NCI-H128 (cell line): ENCODE results near the gene RIMKLA.

ENCODE experiments used
- DNase-seq: peaks from one replicate; lab custom pipeline; 2025; ENCODE audit not compliant: unreplicated experiment; lab: John Stamatoyannopoulos, UW

The RIMKLA gene, protein sequence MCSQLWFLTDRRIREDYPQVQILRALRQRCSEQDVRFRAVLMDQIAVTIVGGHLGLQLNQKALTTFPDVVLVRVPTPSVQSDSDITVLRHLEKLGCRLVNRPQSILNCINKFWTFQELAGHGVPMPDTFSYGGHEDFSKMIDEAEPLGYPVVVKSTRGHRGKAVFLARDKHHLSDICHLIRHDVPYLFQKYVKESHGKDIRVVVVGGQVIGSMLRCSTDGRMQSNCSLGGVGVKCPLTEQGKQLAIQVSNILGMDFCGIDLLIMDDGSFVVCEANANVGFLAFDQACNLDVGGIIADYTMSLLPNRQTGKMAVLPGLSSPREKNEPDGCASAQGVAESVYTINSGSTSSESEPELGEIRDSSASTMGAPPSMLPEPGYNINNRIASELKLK

DNA sequence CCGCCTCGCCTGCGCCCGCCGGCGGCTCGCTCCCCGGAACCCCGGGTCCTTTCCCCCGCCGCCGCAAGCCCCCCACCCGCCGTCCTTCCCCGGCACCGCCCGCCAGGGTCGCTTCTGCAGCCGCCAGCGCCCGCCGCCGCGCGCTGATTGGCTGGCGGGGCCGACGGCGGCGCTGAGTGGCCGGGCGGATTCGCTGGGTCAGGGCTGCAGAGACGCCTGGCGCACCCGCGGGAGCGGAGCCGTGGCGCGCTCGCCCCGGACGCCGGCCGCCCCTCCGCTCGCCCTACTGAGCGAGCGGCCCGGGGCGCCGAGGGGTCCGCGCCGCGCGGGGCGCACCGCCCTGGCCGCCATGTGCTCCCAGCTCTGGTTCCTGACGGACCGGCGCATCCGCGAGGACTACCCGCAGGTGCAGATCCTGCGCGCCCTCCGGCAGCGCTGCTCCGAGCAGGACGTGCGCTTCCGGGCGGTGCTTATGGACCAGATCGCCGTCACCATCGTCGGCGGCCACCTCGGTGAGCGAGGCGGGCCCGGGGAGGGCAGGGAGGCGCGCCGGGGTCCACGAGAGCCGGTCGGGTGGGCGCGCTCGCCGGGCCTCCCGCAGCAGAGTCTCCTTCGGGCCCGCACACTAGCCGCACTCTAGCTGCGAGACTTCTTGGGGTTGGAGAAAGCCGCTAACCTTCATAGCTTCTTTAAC, at the start of gene RIMKLA:
Gene RIMKLA, plus strand, starts transcription at position 207 of the 694 bp plus-strand sequence. Its CDS starts 143 bp downstream, at position 350.
- DNase-seq = peak; percentile 75

DNA sequence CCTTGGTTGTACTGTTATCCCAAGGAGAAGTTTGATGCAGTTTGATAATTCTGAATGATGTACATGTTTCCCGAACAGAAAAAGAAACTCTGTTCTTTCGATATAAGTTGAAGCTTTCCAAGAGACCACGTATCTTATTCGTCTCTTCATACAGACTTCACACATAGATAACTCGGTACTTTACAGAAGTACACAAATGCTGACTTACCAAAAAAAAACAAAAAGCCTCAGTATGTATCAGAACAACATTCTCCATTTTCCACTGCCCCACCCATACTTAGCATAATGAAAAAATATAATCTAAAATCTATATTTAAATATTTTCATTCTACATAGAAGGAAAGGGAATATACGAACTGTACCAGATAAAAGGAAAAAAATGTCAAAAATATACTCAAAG, 47.7 kb upstream of the RIMKLA start:
- DNase-seq = no peak

DNA sequence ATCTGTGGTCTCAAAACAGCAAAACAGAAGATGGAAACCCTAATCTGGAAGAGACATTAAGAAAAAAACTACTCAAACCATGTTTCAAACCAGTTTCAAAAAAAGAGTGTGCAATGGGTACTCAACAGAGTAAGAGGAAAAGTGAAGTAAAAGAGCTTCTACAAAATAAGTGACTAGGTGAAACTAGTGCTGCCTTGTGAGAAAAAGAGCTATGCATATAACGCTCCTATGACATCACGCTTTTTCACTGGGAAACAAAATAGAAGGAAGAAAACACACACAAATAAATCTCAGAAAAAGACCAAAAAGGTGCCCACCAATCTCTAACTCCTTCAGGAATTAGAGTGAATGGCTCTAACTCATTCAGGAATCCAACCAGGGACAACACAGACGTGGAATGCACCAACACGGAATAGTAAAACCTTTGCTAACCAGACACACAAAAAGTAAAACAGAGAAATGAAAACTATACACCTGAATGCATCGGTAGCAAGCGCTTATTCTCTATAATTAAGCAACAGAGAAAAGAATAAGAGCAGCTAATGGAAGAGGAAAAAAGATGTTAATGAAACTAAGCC, 46.8 kb upstream of the RIMKLA start:
- DNase-seq = no peak

DNA sequence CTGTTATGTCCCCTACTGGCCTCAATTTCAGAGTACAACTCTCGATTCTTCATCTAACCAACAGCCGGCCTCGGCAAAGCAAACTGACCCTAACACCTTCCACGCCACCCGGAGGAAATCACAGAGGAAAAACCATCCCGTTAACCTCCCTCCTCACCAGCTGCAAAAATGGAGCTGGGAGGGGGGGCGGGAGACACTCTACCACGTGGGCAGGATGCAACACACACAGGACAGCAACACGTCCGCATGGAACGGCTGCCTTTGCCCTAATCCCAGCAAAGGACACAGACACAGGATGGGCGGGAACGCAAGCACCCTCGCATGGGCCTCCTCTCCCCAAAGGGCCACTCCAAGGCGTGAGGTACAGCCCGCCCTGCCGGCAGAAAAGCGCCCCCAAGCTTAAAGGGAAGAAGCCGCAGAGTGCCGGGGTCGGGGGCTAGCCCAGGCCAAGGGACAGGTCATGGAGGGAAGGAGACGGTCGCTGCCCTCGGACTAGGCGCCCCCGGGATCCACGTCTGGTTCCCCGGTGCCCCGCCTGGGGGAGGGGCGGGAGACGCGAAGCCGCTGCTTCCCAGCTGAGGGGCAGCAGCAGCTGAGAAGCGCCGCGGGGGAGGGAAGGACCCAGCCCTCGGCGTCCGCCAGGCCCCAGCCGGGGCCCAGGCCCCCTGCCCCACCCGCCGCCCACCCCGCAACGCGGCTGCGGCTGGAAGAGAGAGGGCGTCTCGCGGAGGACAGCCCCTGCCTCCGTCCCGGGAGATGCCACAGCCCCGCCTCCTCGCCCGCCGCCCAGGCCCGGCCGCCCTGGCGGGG, 46.1 kb upstream of the RIMKLA start:
- DNase-seq = no peak

DNA sequence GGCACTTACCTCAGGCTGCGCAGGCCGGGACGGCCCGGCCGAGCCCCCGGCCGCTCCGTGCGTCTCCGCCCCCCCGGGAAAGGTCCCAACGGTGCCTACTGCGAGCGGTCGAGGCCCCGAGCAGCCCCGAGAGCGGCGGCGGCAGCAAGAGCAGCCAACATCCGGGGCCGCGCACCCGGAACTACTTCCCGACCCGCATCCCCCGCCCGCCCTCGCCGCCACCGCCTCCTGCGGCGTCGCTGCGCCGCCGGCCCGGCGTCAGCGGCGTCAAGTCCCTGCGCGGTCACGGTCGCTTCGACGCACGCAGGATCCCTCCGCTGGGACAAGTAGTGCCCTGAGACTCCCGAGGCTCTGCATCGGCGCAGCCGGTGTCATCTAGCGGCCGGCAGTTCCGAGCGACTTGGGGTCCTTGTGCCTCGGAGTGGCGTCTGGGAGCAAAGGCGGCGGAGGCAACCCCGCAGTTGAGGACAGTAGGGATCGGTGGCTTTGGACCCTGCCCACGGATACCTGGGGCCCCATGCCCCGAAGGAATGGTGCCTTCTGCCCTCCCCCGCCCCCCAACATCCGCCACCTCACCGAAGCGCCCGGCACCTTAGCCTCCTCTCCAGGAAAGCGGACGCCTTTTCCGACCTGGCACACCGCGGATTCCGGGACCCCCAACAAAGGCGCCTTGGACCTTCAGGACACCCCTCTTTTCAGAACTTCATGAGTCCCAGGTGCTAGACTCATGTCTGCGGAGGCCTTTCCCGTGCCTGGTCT, 45.4 kb upstream of the RIMKLA start, which contains the start of gene FOXJ3:
Gene FOXJ3, minus strand, starts transcription at position 186 of the 759 bp plus-strand sequence. CDS start 24,142 bp downstream, outside the sequence.
- DNase-seq = peak; percentile 95

DNA sequence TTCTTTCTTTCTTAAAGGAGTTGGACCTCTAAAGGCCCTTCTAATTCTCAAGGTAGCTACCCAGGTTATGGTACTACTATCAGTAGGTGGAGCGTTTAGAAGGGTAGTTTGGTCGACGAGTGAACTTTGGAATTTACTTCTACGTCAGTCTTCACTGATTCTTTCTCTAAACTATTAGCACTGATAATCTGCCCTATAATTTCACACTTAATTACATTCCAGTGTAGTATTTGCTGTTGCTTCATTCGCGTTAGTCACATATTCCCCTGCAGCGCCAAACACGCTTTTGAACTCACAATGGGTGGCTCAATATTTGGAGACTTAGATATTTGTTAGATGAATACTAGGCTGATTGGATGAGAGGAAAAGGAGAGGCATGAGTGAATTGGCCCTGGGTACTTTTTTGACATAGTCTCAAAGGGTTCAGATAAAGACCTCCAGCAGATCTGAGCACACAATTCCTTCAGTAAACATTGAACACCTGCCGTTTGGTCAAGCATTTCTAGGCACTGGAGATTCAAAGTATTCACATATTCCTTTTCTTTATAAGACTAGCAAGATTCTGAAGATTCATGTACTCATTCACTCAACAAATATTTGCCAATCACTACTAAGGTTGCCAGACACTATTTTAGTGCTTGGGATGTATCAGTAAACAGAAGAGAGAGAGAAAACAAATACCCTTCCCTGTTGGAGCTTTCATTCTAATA, 44.6 kb upstream of the RIMKLA start:
- DNase-seq = no peak

DNA sequence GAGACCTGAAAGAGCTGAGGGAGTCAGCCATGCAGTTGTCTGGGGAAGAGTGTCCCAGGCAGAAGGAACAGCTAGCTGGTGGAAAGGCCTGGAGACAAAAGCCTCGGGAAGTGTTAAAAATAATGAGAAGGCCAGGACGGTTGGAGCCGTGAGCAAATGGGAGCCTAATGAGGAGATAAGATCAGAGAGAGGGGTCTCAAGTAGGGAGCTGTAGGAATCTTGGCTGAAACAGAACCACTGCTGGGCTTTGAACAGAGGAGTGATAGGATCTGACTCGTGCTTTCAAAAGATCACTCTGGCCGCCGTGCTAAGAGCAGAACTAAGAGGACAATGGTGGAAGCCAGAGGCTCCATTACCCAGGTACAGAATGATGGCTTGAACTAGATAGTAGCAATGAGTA, 43.6 kb upstream of the RIMKLA start:
- DNase-seq = no peak

DNA sequence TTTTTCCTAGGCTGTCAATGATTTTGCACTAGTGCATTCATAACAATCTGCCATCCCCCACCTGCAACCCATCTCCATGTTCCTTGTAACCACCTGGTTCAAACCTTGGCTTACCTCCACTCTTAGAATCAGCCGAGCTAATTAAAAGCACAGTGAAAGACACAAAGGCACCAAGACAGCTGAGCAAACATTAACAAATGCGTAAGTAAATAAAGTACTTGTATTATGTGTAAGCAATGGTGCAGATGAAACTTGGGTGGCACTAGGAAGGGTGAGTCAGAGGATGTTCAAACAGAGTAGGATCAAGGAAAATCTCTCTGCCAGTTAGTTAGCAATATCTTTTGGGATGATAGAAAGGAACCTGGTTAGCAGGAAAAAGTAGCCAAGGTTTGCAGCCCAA, 40.5 kb upstream of the RIMKLA start:
- peak; percentile 90 for DNase-seq

DNA sequence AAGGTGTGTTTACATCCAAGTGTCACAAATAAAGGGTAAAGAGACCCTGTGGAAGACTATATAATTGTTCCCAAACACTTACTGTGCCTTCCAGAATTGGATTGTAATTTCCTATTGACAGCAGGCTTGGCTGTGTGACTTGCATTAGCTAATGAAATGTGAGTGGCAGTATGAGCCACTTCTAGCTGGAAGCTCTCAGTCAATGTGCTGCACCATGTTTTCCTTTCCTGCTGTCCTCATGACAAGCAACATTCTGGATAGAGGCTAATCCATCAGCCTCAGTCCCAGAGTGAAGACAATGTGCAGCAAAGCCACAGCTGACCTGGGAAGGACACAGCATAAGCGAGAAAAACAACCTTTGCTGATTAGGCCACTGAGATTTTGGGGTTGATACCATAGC, 39.7 kb upstream of the RIMKLA start:
- peak; percentile 67 for DNase-seq

DNA sequence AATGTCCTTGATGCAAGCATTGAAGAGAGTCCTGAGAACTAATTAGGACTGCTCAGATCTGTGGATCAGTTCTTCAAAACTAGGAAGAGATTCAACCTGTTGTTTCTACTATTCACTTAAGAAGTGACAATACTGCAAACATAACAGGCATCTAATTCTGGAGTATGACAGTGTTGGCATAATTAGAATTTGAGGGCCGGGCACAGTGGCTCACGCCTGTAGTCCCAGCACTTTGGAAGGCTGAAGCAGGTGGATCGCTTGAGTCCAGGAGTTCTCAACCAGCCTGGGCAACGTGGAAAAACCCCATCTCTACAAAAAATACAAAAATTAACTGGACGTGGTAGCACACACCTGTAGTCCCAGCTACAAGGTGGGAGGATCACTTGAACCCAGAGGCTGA, 37.5 kb upstream of the RIMKLA start:
- DNase-seq = no peak

DNA sequence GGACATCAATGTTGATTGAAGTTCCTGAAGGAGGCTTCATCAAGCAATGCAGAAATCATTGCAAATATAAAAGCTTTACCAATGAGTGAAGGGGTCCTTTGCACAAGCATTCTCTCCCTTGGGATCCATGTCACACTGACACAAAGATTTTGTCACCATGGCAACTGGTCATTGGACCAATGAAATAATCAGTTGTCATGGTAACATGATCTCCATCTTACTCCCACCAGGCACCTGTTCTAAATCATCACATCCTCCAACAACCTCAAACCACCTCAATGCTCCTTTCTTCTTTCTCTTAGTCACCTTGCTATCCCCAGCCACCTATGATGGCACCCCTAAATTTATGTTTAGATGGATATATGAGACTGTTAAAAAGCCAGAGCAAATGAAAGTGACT, 32.1 kb upstream of the RIMKLA start:
- no peak for DNase-seq

DNA sequence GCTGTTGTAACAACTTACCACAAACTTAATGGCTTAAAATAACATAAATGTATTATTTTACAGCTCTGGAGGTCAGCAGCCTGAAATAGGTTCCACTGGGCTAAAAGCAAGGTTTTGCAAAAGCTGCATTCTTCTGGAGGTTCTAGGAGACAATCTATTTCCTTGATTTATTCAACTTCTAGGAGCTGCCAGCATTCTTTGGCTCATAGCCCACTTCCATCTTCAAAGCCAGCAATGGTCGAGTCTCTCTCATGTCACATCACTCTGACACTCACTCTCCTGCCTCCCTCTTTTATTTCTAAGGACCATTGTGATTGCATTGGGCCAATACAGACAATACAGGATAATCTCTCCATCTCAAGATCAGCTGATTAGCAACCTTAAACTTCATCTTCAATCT, 30.5 kb upstream of the RIMKLA start:
- DNase-seq = no peak

DNA sequence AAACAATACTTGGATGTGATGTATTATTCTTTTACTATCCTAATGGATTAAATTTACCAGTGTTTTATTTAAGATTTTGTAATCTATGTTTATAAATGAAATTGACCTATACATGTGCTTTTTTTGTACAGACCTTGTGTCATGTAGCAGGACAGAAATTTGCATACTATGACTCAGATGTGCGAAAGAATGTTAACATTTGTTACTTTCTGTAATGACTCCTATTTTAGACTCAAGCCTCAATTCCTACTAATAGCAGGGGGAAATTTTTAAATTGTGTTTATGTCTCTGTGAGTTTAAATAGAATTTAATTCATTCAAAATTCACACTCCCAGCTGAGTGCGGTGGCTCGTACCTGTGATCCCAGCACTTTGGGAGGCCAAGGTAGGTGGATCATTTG, 21.8 kb upstream of the RIMKLA start:
- no peak for DNase-seq

DNA sequence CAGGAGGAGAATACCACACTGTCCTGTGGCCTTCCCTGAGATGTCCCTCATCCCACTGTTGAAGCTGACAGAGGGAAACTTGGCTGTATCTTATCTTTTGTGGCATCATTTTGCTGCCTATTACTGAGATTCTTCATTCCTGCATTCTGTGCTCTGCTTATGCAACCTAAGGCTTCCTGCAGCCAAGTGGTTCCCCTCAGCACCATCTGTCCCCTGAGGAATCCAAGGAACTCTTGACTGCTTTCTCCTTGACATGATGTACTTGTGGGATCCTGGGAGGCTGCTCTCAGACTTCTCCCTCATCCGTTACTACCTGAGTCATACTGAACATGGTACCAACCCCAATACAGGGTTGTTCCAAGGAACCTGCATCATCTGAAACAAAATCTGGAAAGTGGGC, 21.1 kb upstream of the RIMKLA start:
- no peak for DNase-seq

DNA sequence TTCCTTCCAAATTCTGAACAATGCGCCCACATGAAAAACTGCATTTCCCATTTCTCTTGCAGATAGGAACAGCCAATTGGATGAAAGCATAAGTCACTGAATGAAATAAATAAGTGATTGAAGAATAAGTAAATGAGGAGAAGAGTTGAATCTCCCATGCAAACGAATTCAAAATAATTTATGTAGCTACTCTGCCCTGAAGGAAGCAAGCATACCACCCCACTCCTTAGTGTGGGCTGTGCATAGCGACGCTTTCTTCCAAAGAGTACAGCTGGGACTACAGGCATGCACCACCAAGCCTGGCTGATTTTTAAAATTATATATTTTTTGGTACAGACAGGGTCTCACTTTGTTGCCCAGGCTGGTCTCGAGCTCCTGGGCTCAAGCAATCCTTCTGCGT, 16.5 kb upstream of the RIMKLA start:
- no peak for DNase-seq

DNA sequence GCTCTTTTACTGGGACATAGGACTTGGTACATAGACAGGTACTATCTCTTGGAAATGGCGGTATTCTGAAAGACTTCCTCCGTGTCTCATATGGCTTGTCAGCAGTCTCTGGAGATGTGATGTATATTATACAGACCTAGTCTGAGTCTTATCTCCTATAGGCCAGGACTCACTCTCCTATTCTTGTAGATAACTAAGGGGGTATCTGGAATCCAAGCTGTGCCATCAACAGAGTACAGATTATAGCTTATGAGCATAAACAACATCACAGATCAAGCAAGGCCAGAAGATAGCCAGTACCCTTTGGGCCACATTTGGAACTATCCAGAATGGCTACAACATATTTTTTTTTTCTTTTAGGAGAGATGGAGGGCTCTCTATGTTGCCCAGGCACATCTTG, 16.1 kb upstream of the RIMKLA start:
- no peak for DNase-seq

DNA sequence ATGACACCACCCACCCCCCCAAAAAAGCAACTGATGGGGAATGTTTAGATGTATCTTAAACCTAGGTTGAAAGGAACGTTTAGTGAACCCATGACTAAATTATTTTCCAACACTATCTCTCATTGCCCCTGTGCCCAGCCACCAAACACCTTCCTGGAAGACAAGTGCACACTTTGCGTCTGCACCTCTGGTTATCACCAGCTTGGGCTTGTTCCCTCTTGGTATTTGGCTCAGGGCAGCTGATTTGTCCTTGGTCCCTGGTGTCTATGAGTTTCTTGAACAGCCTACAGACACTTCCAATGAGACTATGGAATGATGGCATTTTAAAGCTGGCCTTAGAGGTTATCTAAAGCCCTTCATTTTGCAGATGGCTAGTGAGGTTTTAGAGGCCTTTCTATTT, 15.5 kb upstream of the RIMKLA start:
- no peak for DNase-seq

DNA sequence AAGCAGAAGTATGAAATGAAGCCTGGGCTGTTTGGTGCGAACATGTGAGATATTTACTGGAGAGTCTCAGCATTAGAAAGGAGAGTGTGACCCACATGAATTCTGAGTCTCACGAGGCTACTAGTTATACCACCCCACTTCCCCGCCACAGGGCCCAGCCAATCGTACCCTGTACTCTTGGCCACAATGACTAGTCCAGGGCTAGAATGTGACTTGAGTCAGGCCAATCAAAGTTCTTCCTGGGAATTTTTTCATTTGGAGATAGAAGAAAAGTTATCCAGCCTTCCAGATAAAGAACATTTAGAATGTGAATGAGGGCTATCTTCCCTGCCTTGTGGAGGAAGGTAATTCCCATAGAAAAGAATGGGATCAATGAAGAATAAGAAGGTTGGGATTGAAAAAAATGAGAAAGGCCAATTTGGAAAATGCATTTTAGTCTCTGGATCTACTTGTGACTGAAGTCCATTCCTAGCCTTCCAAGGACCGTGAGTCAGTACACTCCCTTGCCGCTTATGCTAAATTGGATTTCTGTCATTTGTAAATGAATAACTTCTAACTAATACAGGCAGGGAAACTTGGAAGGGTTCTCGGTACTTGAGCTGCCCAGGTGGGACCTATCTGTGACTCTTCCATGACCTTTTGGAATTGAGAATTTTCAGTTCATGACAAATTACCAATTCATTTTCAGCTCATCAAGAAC, 12.3 kb upstream of the RIMKLA start:
- DNase-seq = no peak

DNA sequence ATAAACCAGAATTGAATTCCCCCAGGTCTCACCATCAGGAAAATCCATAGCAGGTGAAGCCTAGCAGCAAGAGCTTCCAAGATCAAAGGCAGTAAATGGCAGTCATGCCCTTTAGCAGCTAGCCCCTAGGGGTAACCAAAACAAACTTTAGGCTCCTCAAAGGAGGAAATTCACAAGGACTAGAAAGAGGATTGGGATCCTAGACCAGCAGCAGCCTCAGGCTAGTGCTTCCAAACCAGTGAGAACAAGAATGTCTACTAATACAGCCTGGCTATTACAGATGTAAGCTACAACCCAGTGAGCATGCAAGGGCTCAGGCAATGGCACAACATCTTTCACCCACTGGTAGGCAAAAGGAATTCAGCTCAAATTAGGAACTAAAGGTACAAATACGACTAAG, 11.1 kb upstream of the RIMKLA start:
- DNase-seq = no peak
